IPS-18c (cell line): ENCODE results near the gene RBM18.

Experiments used
- H3K4me3 ChIP-seq: 2 replicates; pipeline ENCODE4 v1.7.0; 2013; ENCODE audit warnings: low read depth, mild to moderate bottlenecking, low read length, moderate library complexity; ENCODE audit not compliant: insufficient read depth
- H3K9me3 ChIP-seq: one replicate; pipeline ENCODE4 v1.6.1; 2013; ENCODE audit warnings: mild to moderate bottlenecking, low read length, moderate library complexity; ENCODE audit not compliant: control insufficient read depth, insufficient read depth

RBM18 gene

GRCh38 chr9:122265149-122265915, 692 bp upstream of the RBM18 start:
- H3K4me3 ChIP-seq: peak overlapping the region; percentile 97
- H3K9me3 ChIP-seq: no peaks in the 10 kb centered on the region

DNA sequence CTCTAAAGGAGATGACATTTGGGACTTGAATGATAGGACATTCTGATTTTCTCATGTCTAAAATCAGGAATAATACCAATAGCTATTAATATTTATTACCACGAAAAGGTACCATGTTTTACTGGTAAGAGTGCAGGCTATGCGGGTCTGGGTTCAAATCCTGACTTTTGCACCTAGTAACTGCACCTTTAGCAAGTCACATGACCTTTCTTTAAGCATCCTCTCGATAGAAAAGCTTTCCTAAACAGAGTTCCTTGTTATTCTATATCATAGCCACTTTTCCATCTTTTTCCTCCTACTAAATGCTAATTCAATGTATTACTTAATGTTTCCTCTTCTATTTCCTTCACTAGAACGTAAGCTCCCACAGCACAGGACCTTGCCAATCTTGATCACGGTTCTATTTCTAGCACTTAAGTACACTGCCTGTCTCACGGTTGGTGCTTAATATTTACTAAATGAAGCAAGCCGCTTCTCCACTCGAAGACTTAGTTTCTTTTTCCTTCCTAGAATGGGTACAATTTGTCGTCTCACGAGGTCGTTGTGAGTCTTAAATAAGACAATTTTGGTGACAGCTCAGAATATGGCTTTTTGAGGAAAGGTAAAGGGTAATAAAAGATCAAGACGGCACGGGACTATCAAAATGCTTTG, 816 bp downstream of the RBM18 start:
- Histone ChIP-seq H3K4me3 (peak overlapping the region; percentile 97), H3K9me3 (no peaks in the 10 kb centered on the region)

- H3K4me3 ChIP-seq: no peak overlapping the region
- H3K9me3 ChIP-seq: no peaks in the 10 kb centered on the region
These were observed 2.6 kb downstream of the RBM18 start for GRCh38 chr9:122262073-122262472.

GRCh38 chr9:122261469-122261881, 3.2 kb downstream of the RBM18 start:
- H3K4me3 ChIP-seq: no peak overlapping the region
- no peaks in the 10 kb centered on the region for H3K9me3 ChIP-seq

GRCh38 chr9:122258886-122259415, 5.7 kb downstream of the RBM18 start:
- no peaks in the 10 kb centered on the region for H3K9me3 ChIP-seq
- H3K4me3 ChIP-seq: no peak overlapping the region

GRCh38 chr9:122256206-122256605, 8.4 kb downstream of the RBM18 start:
- Histone ChIP-seq H3K9me3 (no peaks in the 10 kb centered on the region), H3K4me3 (no peak overlapping the region)

- no peaks in the 10 kb centered on the region for H3K9me3 ChIP-seq
These were observed 9.9 kb downstream of the RBM18 start for GRCh38 chr9:122254761-122255160.

GRCh38 chr9:122252796-122253195, 11.8 kb downstream of the RBM18 start:
- Histone ChIP-seq H3K4me3 (no peak overlapping the region), H3K9me3 (no peaks in the 10 kb centered on the region)

More at GRCh38 chr9:122254761-122255160, 9.9 kb downstream of the RBM18 start:
- no peak overlapping the region for H3K4me3 ChIP-seq

- no peaks in the 10 kb centered on the region for H3K9me3 ChIP-seq
- no peak overlapping the region for H3K4me3 ChIP-seq
These were observed 13.3 kb downstream of the RBM18 start for GRCh38 chr9:122251351-122251750.

DNA sequence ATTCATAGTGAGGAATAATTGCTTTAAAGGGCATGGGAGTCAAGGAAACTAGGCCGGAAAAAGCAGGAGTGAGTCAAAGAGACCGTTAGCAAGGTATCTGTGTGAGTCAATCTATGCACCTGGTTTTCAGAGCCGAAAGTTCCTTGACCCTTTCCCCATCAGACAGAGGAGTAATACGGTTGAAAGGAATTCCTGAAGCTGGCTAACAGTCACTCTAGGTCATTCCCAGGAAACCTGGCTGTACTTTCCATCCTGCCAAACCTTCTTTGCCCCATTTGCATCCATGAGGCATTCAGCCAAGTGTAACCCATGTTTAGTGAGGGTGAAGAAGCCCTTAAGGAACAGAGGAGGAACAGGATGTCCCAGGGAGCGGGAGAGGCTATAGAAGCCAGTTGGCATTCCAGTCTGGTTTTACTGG, 16.2 kb downstream of the RBM18 start:
- Histone ChIP-seq H3K9me3 (no peaks in the 10 kb centered on the region), H3K4me3 (no peak overlapping the region)

GRCh38 chr9:122246666-122247065, 18.0 kb downstream of the RBM18 start:
- no peaks in the 10 kb centered on the region for H3K9me3 ChIP-seq

DNA sequence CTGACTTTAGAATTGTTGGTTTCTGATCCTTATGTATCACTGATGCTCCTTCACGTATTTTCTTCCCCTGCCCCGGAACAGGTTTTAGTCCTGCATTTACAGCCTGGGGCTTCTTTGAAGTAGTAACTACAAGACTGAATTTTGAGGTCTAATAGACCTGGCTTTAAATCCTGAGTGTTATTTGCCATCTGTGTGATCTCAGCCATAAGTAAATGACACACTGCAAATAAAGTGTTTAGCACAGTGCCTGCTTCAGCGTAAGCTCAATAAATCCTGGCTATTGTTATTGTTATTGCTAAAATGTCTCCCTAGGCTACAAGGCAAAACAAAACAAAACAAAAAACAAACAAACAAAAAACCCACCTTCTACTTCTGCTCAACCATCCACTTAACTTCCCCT, 20.3 kb downstream of the RBM18 start:
- no peaks in the 10 kb centered on the region for H3K9me3 ChIP-seq
- no peak overlapping the region for H3K4me3 ChIP-seq

More at GRCh38 chr9:122246666-122247065, 18.0 kb downstream of the RBM18 start:
- no peak overlapping the region for H3K4me3 ChIP-seq

DNA sequence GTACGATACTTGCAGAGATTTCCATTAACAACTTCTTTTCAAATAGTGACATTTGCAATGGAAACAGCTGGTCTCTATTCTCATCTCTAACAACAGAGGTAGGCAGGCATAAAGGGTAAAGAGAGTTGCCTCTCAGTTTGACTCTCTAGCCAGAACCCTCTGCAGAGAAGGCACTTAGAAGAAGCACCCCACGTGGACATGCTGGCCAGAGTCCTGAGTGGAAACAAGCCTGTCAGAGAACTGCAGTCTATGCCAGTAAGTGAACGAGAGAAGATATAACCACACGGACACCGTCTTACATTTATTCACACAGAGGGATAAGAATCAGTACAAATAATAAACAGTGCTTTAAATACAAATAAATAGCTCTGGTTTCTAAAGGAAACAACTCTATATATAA, 24.9 kb downstream of the RBM18 start:
- H3K4me3 ChIP-seq: no peak overlapping the region
- no peaks in the 10 kb centered on the region for H3K9me3 ChIP-seq

DNA sequence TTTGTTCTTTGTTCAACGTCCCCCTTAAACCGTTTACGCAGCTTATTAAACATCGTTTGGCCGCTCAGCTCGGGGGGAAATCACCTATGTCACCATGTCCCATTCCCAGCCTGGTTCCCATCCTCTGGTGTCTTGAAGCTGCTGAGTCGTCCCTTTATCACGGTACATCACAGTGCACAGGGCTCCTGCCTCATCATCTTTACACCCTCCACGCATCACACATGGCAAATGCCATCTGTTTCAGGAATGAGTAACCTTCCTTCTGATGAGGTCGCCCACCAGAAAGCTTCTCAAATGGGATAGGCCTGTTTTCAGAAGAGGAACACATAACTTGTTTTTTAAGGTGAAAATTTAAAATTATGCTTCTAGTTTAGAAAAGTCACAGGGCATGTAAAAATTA, 28.0 kb downstream of the RBM18 start:
- H3K9me3 ChIP-seq: no peaks in the 10 kb centered on the region
- H3K4me3 ChIP-seq: no peak overlapping the region

DNA sequence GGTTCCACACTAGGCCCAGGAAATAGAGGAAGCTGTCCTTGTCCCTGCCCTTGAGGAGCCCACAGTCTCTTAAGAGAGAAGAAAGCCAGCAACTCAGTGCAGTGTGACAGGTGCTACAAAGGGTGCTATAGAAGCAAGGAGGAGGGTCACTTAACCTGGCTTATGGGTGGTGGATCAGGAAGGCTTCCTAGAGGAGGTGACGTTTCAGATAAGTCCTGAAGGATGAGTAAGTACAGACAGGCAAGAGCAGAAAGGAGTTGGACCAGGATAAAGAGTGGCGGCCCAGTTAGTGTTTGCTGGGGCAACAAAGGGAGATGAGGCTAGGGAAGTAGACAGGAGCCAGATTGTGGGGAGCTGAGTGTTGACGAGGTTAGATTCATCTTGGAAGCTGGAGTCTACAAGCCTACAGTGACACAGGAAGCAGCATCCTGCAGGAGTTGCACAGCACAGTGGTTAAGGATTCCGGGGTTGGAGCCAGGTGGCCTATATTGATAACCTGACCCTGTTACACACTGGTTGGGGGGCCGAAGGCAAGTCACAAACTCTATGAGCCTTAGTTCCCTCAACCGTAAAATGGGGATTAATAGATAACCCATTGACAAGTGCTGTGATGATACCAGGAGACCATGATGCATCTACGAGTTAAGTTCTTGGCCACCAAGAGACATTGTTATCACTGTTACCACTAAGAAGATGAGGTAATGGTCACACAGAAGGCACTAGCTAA, 30.5 kb downstream of the RBM18 start:
- Histone ChIP-seq H3K4me3 (no peak overlapping the region), H3K9me3 (no peaks in the 10 kb centered on the region)

GRCh38 chr9:122232796-122233306, 31.8 kb downstream of the RBM18 start:
- Histone ChIP-seq H3K4me3 (no peak overlapping the region), H3K9me3 (peaks cover 6% of the 10 kb centered on the region)

DNA sequence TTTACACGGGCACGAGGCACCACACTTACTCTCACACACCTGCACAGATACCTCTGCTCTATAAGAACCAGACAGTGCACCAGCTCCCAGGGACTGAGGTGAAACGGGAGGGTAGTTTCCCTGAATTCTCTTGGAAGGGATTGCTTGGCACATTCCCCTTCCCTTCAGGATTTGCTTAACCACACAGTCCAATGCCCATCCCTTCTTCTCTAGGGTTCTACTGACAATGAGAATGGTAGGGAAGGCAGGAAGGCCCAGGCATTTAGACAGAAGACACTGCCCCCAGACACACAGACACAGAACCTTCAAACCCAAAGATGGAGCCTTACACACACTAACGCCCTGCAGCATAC, 35.2 kb downstream of the RBM18 start:
- H3K4me3 ChIP-seq: no peak overlapping the region
- peaks cover 6% of the 10 kb centered on the region for H3K9me3 ChIP-seq
